ENCODE measurements around the gene DUSP11. TPM values are rescaled to one million over a fixed set of nuclear protein-coding genes. Genes with fewer than 3 reads are reported as not detected.

The DUSP11 gene
- total and polyA plus RNA-seq, 2 of the 13 experiments (the other 11 are each of a cell fraction or from before 2014, with no cell fraction given) = 30.5 to 36.2 TPM

- TF ChIP-seq MIER3 (CRISPR knock-in tag; IDR thresholded peaks at IDR 0.05; ENCODE audit: borderline replicate concordance) (peak; percentile 78; the same call in 1 of the 2 replicates), POLR2AphosphoS5 (IDR thresholded peaks at IDR 0.05; ENCODE audit: low read depth, low read length) (peak; percentile 99), POGZ (CRISPR knock-in tag; IDR thresholded peaks at IDR 0.05) (peak; percentile 98), NRL (CRISPR knock-in tag; IDR thresholded peaks at IDR 0.05; ENCODE audit: borderline replicate concordance) (peak; percentile 87; the same call in 1 of the 2 replicates), MEF2D (CRISPR knock-in tag; IDR thresholded peaks at IDR 0.05) (peak; percentile 87), HHEX (CRISPR knock-in tag; IDR thresholded peaks at IDR 0.05) (no peak), ZNF597 (CRISPR knock-in tag; IDR thresholded peaks at IDR 0.05) (no peak), GPN1 (CRISPR knock-in tag; IDR thresholded peaks at IDR 0.05; ENCODE audit: borderline replicate concordance) (no peak), SNAPC5 (CRISPR knock-in tag; IDR thresholded peaks at IDR 0.05; ENCODE audit: borderline replicate concordance) (peak; percentile 72; the same call in 1 of the 2 replicates), PLSCR1 (CRISPR knock-in tag; IDR thresholded peaks at IDR 0.05; ENCODE audit: borderline replicate concordance) (no peak), CCAR2 (optimal IDR thresholded peaks at IDR 0.05; ENCODE audit: low read depth, low read length) (no peak), ELF1 (CRISPR knock-in tag; IDR thresholded peaks at IDR 0.05) (peak; percentile 63), ISL2 (CRISPR knock-in tag; IDR thresholded peaks at IDR 0.05) (no peak), NR1H2 (CRISPR knock-in tag; IDR thresholded peaks at IDR 0.05; ENCODE audit: borderline replicate concordance, low read depth) (no peak), DZIP1 (CRISPR knock-in tag; IDR thresholded peaks at IDR 0.05) (0 out of 2 replicates have a peak, but pooled peaks have one; percentile 44), ZBTB34 (CRISPR knock-in tag; IDR thresholded peaks at IDR 0.05) (no peak; the same call in 1 of the 2 replicates), NBN (conservative IDR thresholded peaks at IDR 0.05) (no peak), ZNF207 (IDR thresholded peaks at IDR 0.05; ENCODE audit: borderline replicate concordance) (no peak), ZNF841 (CRISPR knock-in tag; IDR thresholded peaks at IDR 0.05; ENCODE audit: borderline replicate concordance) (no peak), PCBP2 (optimal IDR thresholded peaks at IDR 0.05; ENCODE audit: low read depth, low read length, poor library complexity, severe bottlenecking) (no peak), NONO (IDR thresholded peaks at IDR 0.05) (no peak), NONO (CRISPR knock-in tag; conservative IDR thresholded peaks at IDR 0.05) (peak; percentile 88)
These were observed at the start of gene DUSP11 (continued) for GRCh38 chr2:73779467-73780236.
